K562 (cell line): Measurements from ENCODE around the gene CKMT2. TPM values are rescaled to one million over a fixed set of nuclear protein-coding genes. Genes with fewer than 3 reads are reported as not detected.

Source experiments
- ATAC-seq: fragments of 200-7000 bp; cut with Tn5 transposase; 3 replicates; pipeline ENCODE4 v1.9.1; 2020; ENCODE audit warnings: moderate library complexity
- BruUV-seq: library from RNA; stranded (reverse); fragments of 400-500 nt; replicated peaks from 2 replicates; lab custom pipeline; 2021; lab: Mats Ljungman, UMichigan
- CTCF ChIA-PET: fragments of 300-600 bp; formaldehyde crosslinking; extraction: SDS; loops from one replicate; lab custom pipeline; 2021; ENCODE audit warnings: low intra/inter-chr PET ratio; lab: Yijun Ruan, JAX
- POLR2A ChIA-PET: fragments of 300-600, 350-650 bp; sonication (Branson Sonifier 250); formaldehyde crosslinking; extraction: SDS; loops from one replicate; lab custom pipeline; 2021; ENCODE audit warnings: antibody characterized with exemption, inconsistent platforms; lab: Yijun Ruan, JAX
- DNase-seq, 4 experiments: peaks; one replicate each; pipeline versions ENCODE4 v3.0.0 to v3.0.0-alpha.2; 2011 to 2018; ENCODE audit warnings: low spot score in 3 of 4, mixed read lengths in 3 of 4; ENCODE audit errors: extremely low read depth in 1 of 4
- FAIRE-seq: peaks from 2 replicates; lab custom pipeline; 2011; peaks lifted over from hg19 to GRCh38; lab: Jason Lieb, UNC
- H2AFZ ChIP-seq: 2 replicates; pipeline ENCODE4 v1.6.0; 2011; ENCODE audit warnings: low read depth, low read length, control low read depth, inconsistent platforms
- H3K27ac ChIP-seq: fragments of 200-600 bp; 3 replicates; pipeline ENCODE4 v1.8.0; 2011; ENCODE audit warnings: low read depth, mild to moderate bottlenecking, control low read depth, inconsistent platforms, low read length, moderate library complexity, mixed read lengths; ENCODE audit errors: extremely low read depth
- H3K27me3 ChIP-seq, 2 experiments: fragments of 300-600 bp in 1 of 2; 2 replicates in 1 of 2; 3 replicates in 1 of 2; pipeline versions ENCODE4 v1.6.0 to v1.8.0; 2011; ENCODE audit warnings: inconsistent platforms in 2 of 2, low read length in 2 of 2, mild to moderate bottlenecking in 1 of 2, mixed read lengths in 1 of 2, moderate library complexity in 1 of 2; ENCODE audit not compliant: control insufficient read depth in 2 of 2, insufficient read depth in 2 of 2
- H3K36me3 ChIP-seq: fragments of 300-600 bp; 3 replicates; pipeline ENCODE4 v1.8.0; 2011; ENCODE audit warnings: mild to moderate bottlenecking, low read length, inconsistent platforms; ENCODE audit not compliant: control insufficient read depth, insufficient read depth
- H3K4me1 ChIP-seq, 2 experiments: fragments of 200-600 bp in 1 of 2; replicated peaks in 1 of 2; 2 replicates in 1 of 2; 3 replicates in 1 of 2; pipeline versions ENCODE4 v1.5.1 to v1.8.0; 2011; ENCODE audit warnings: inconsistent platforms in 2 of 2, low read length in 2 of 2, mild to moderate bottlenecking in 1 of 2, mixed read lengths in 1 of 2, moderate library complexity in 1 of 2; ENCODE audit not compliant: control insufficient read depth in 2 of 2, insufficient read depth in 2 of 2
- H3K4me2 ChIP-seq: 2 replicates; pipeline ENCODE4 v1.6.1; 2011; ENCODE audit warnings: low read length, control low read depth, inconsistent platforms, mixed read lengths; ENCODE audit not compliant: insufficient read depth
- H3K4me3 ChIP-seq: fragments of 200-600 bp; sonication (generic), shearing (Covaris generic); 2 replicates; pipeline ENCODE4 v1.5.1; 2016; ENCODE audit warnings: control low read depth, inconsistent platforms
- H3K79me2 ChIP-seq: fragments of 200-600 bp; 3 replicates; pipeline ENCODE4 v1.8.0; 2011; ENCODE audit warnings: low read length, inconsistent platforms; ENCODE audit not compliant: control insufficient read depth, insufficient read depth
- H3K9ac ChIP-seq, 2 experiments: 2 replicates each; pipeline versions ENCODE4 v1.6.0 to v1.6.1; 2011; ENCODE audit warnings: low read depth in 2 of 2, low read length in 2 of 2, control low read depth in 1 of 2, inconsistent platforms in 1 of 2, mild to moderate bottlenecking in 1 of 2, mixed read lengths in 1 of 2; ENCODE audit not compliant: insufficient read depth in 1 of 2
- H3K9me1 ChIP-seq: one replicate; pipeline ENCODE4 v1.6.0; 2011; ENCODE audit warnings: inconsistent platforms, mild to moderate bottlenecking, low read length, moderate library complexity; ENCODE audit not compliant: control insufficient read depth, insufficient read depth
- H3K9me3 ChIP-seq: replicated peaks from 2 replicates; pipeline ENCODE4 v1.5.1; 2011; ENCODE audit warnings: low read depth, low read length, inconsistent platforms; ENCODE audit not compliant: control insufficient read depth, insufficient read depth
- H4K20me1 ChIP-seq: replicated peaks from 2 replicates; pipeline ENCODE4 v1.6.1; 2011; ENCODE audit warnings: low read length, inconsistent platforms, mixed read lengths; ENCODE audit not compliant: control insufficient read depth, insufficient read depth
- FOXJ3 ChIP-seq: sonication (generic); formaldehyde crosslinking; IDR thresholded peaks from 2 replicates; pipeline ENCODE4 v1.4.0; 2020; ENCODE audit warnings: mild to moderate bottlenecking, missing genetic modification reagents
- KAT7 ChIP-seq: sonication (generic); formaldehyde crosslinking; IDR thresholded peaks from 2 replicates; pipeline ENCODE4 v1.8.0; 2022; ENCODE audit warnings: missing genetic modification reagents, mild to moderate bottlenecking, borderline replicate concordance
- KDM1A ChIP-seq, 2 experiments: fragments of 450-650 bp; IDR thresholded peaks; 2 replicates each; pipeline ENCODE4 v1.6.1; 2016; ENCODE audit warnings: mild to moderate bottlenecking in 2 of 2
- RBBP5 ChIP-seq: fragments of 200-600 bp; sonication (generic); IDR thresholded peaks from 2 replicates; pipeline ENCODE4 v1.6.1; 2012; ENCODE audit warnings: borderline replicate concordance, mild to moderate bottlenecking, low read length, control low read depth, inconsistent platforms; ENCODE audit not compliant: insufficient read depth, poor library complexity, severe bottlenecking
- ZNF311 ChIP-seq: fragments of 250-450 bp; sonication (Bioruptor Pico); IDR thresholded peaks from 2 replicates; pipeline ENCODE4 v1.4.0; 2020; ENCODE audit warnings: mild to moderate bottlenecking, moderate library complexity
- ZNF445 ChIP-seq: fragments of 250-450 bp; sonication (Bioruptor Pico); IDR thresholded peaks from 2 replicates; pipeline ENCODE4 v1.4.0; 2020; ENCODE audit warnings: low read depth, mild to moderate bottlenecking, moderate library complexity
- WGBS: fragments of 100-300 bp; shearing (Covaris generic); methylation state at CpG from one replicate; pipeline ENCODE4 v1.1.6; 2016; ENCODE audit warnings: low coverage, mixed read lengths; ENCODE audit not compliant: insufficient coverage; ENCODE audit errors: missing lambda C conversion rate; 5-methylcytosine and 5-hydroxymethylcytosine counted together
- in situ Hi-C: fragments of 300-500 bp; cut with MboI; formaldehyde crosslinking; loops from 4 replicates; pipeline ENCODE4 v1.15.0; 2018; ENCODE audit warnings: inconsistent platforms, mixed read lengths
- intact Hi-C: fragments of 100-400 bp; cut with micrococcal nuclease; formaldehyde crosslinking; loops from 2 replicates; pipeline ENCODE4 v1.14.2; 2022
- polyA plus RNA-seq, 8 experiments: library from polyadenylated mRNA; depleted of rRNA in 4 of 8; stranded (reverse) in 5 of 8; unstranded in 3 of 8; fragments of >200 nt; fragmentation: Nextera tagmentation in 2 of 8; fragmentation: Illumina TruSeq in 1 of 8; extraction: Ambion mirVana in 2 of 8; extraction: Trizol in 1 of 8; gene quantifications; 2 replicates each; pipeline versions ENCODE4 v1.2.1 to v1.2.3, GENCODE V29; 2011 to 2014; ENCODE audit warnings: inconsistent platforms in 1 of 8, missing spikeins in 1 of 8
- total RNA-seq, 7 experiments: library from RNA; depleted of rRNA in 6 of 7; stranded (reverse); fragments of >200 nt in 6 of 7; fragmentation: Illumina TruSeq in 2 of 7; extraction: Trizol in 2 of 7; gene quantifications; 2 replicates each; pipeline versions ENCODE4 v1.2.1 to v1.2.3, GENCODE V29; 2011 to 2021; ENCODE audit warnings: low replicate concordance in 1 of 7
- TF ChIP-seq, protein P1 (sequence below), 2 experiments: fragments of 450-650 bp; conservative IDR thresholded peaks; 2 replicates each; pipeline ENCODE4 v1.6.1; 2017; ENCODE audit warnings: mild to moderate bottlenecking in 2 of 2, moderate library complexity in 2 of 2
- TF ChIP-seq, protein P2 (sequence below): IDR thresholded peaks from 2 replicates; pipeline ENCODE4 v1.6.1; 2016; ENCODE audit warnings: missing genetic modification characterization, missing compliant biosample characterization

Gene CKMT2
- total and polyA plus RNA-seq, 9 of the 15 experiments (the other 6 are each of a cell fraction or from before 2014, with no cell fraction given), result 0.03 TPM; not detected in 8

DNA sequence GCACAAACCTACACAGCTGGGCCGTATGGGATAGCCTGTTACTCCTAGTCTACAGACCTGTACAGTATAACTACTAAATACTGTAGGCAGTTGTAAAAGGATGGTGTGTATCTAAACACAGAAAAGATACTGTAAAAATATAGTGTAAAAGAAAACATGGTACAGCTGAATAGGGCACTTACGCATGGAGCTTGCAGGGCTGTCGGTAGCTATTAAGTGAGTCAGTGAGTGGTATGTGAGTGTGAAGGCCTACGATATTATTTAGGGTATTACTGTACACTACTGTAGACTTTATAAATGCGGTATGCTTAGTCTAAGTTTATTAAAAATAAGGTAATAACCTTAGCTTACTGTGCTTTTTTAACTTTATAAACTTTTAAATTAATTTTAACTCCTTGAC is 69.5 kb downstream of the CKMT2 start:
- intact Hi-C loops, result no loop called here
- Histone ChIP-seq H3K9me1 (peaks cover 3% of the 10 kb centered on the region), H4K20me1 (no peaks in the 10 kb centered on the region), H3K27me3 (no peaks in the 10 kb centered on the region), H3K9me3 (no peaks in the 10 kb centered on the region), H3K4me3 (peak overlapping the region; percentile 76), H3K4me2 (peak overlapping the region; percentile 94), H3K4me1 (peaks cover 3 to 8% of the 10 kb centered on the region in 2 experiments), H3K27ac (peak overlapping the region; percentile 93), H3K9ac (peak overlapping the region; percentile 94 to 97; a peak in 3 of 4 replicates), H3K36me3 (peaks cover 18% of the 10 kb centered on the region; the same call in 2 of the 3 replicates), H3K79me2 (peaks cover 51% of the 10 kb centered on the region), H2AFZ (peak overlapping the region; percentile 97)
- ATAC-seq, result peak; percentile 14
- no peak for FAIRE-seq
- ChIA-PET CTCF (no interaction called here), POLR2A (interaction anchor here (1.3 to 1.9 kb wide), 4 partner anchors 10 to 30 kb away, joined by 4 to 6 read pairs (median 6); no protein-coding TSS in a partner anchor)
- in situ Hi-C loops, result no loop called here
- BruUV-seq, result no TSS peak
- TF ChIP-seq, protein P1, sequence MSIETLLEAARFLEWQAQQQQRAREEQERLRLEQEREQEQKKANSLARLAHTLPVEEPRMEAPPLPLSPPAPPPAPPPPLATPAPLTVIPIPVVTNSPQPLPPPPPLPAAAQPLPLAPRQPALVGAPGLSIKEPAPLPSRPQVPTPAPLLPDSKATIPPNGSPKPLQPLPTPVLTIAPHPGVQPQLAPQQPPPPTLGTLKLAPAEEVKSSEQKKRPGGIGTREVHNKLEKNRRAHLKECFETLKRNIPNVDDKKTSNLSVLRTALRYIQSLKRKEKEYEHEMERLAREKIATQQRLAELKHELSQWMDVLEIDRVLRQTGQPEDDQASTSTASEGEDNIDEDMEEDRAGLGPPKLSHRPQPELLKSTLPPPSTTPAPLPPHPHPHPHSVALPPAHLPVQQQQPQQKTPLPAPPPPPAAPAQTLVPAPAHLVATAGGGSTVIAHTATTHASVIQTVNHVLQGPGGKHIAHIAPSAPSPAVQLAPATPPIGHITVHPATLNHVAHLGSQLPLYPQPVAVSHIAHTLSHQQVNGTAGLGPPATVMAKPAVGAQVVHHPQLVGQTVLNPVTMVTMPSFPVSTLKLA (conservative IDR thresholded peaks at IDR 0.05), result 0 out of 4 replicates have a peak, but pooled peaks of 1 of the 2 experiments have one; percentile 10
- no peak for TF ChIP-seq KDM1A (IDR thresholded peaks at IDR 0.05)
- WGBS, result 34% methylated on average over 5 of the region's 5 CpGs
- peak in 1 of 4 experiments; percentile 21 for DNase-seq

DNA sequence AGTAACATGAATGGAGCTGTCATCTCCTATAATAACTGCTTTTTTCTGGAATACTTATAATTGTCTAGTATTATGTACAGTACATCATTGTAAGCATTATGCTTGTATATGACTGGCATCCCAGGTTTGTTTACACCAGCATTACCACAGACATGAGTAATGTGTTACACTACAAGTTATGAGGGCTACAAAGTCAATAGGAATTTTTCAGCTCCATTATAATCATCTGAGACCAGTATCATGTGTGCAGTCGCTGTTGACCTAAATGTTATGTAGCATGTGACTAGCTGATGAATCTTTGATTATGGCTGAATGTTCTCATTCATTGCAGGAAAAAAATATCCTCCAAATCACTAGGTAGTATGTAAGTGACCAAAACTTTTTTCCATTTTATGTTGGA is 70.4 kb downstream of the CKMT2 start:
- H3K9me1 ChIP-seq, result peaks cover 3% of the 10 kb centered on the region
- peaks cover 50% of the 10 kb centered on the region for H3K79me2 ChIP-seq
- in situ Hi-C loops (no loop called here), intact Hi-C loops (no loop called here)
- no peaks in the 10 kb centered on the region for H3K27me3 ChIP-seq
- H2AFZ ChIP-seq, result no peak overlapping the region
- no TSS peak for BruUV-seq
- H3K27ac ChIP-seq, result no peak overlapping the region
- DNase-seq, result no peak
- H3K36me3 ChIP-seq, result peaks cover 19% of the 10 kb centered on the region; the same call in 2 of the 3 replicates
- H3K4me2 ChIP-seq, result no peak overlapping the region
- no peak overlapping the region for H3K4me3 ChIP-seq
- ATAC-seq, result no peak
- POLR2A ChIA-PET, result interaction anchor here (1.4 to 1.8 kb wide), 2 partner anchors 11 to 29 kb away, joined by 4 to 6 read pairs; no protein-coding TSS in a partner anchor
- CTCF ChIA-PET, result no interaction called here
- WGBS, result 75% methylated on average over 1 of the region's 1 CpG
- no peak overlapping the region for H3K9ac ChIP-seq
- no peaks in the 10 kb centered on the region for H4K20me1 ChIP-seq
- H3K4me1 ChIP-seq, result peaks cover 3 to 8% of the 10 kb centered on the region in 2 experiments
- H3K9me3 ChIP-seq, result no peaks in the 10 kb centered on the region
- no peak for FAIRE-seq
- TF ChIP-seq KAT7, result no peak
- no peak for TF ChIP-seq ZNF445 (CRISPR knock-in tag)
- no peak for TF ChIP-seq ZNF311 (CRISPR knock-in tag)
- TF ChIP-seq, protein P2, sequence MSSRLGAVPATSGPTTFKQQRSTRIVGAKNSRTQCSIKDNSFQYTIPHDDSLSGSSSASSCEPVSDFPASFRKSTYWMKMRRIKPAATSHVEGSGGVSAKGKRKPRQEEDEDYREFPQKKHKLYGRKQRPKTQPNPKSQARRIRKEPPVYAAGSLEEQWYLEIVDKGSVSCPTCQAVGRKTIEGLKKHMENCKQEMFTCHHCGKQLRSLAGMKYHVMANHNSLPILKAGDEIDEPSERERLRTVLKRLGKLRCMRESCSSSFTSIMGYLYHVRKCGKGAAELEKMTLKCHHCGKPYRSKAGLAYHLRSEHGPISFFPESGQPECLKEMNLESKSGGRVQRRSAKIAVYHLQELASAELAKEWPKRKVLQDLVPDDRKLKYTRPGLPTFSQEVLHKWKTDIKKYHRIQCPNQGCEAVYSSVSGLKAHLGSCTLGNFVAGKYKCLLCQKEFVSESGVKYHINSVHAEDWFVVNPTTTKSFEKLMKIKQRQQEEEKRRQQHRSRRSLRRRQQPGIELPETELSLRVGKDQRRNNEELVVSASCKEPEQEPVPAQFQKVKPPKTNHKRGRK, result no peak
- no peak for TF ChIP-seq FOXJ3
- TF ChIP-seq RBBP5, result no peak
